ENCODE measurements around the gene AQP6.
A peak's percentile ranks its signal among the peaks of the same experiment; 100 is the strongest.
"Not testable (repeated sequence)": the region's sequence is repeated elsewhere in the genome, so short reads cannot be mapped to it uniquely, and the experiment has no call there.

The AQP6 gene

GRCh38 chr12:49970658-49971057, 2.1 kb upstream of the AQP6 start:
- DNase-seq (ENCODE audit: low spot score) = no peak

GRCh38 chr12:49971141-49971540, 1.6 kb upstream of the AQP6 start:
- no peak for DNase-seq (ENCODE audit: low spot score)

- no peak for DNase-seq (ENCODE audit: low spot score)
Observed at GRCh38 chr12:49972129-49972528, 618 bp upstream of the AQP6 start.

GRCh38 chr12:49973361-49973830, 649 bp downstream of the AQP6 start:
- no peak for DNase-seq (ENCODE audit: low spot score)

- DNase-seq (ENCODE audit: low spot score) = peak; percentile 63
Observed at GRCh38 chr12:49974231-49974675, 1.5 kb downstream of the AQP6 start.

- DNase-seq (ENCODE audit: low spot score) = no peak
Observed at GRCh38 chr12:49974677-49975317, 2.0 kb downstream of the AQP6 start.

GRCh38 chr12:49975318-49975761, 2.6 kb downstream of the AQP6 start:
- DNase-seq (ENCODE audit: low spot score) = no peak

- DNase-seq (ENCODE audit: low spot score) = no peak
Observed at GRCh38 chr12:49976557-49976956, 3.8 kb downstream of the AQP6 start.

GRCh38 chr12:49978125-49978524, 5.4 kb downstream of the AQP6 start:
- DNase-seq (ENCODE audit: low spot score) = no peak

- no peak for DNase-seq (ENCODE audit: low spot score)
Observed at GRCh38 chr12:49979016-49979586, 6.4 kb downstream of the AQP6 start.

- DNase-seq (ENCODE audit: low spot score) = no peak
Observed at GRCh38 chr12:49979791-49980190, 7.0 kb downstream of the AQP6 start.

GRCh38 chr12:49980501-49981349, 8.0 kb downstream of the AQP6 start:
- no peak for DNase-seq (ENCODE audit: low spot score)

- DNase-seq (ENCODE audit: low spot score) = peak; percentile 40
Observed at GRCh38 chr12:49982246-49983087, 9.7 kb downstream of the AQP6 start.

- peak; percentile 74 for DNase-seq (ENCODE audit: low spot score)
Observed at GRCh38 chr12:49983892-49984291, 11.1 kb downstream of the AQP6 start.

- peak; percentile 7 for DNase-seq (ENCODE audit: low spot score)
Observed at GRCh38 chr12:49984476-49985359, 12.0 kb downstream of the AQP6 start.

- peak; percentile 60 for DNase-seq (ENCODE audit: low spot score)
Observed at GRCh38 chr12:49985981-49986380, 13.2 kb downstream of the AQP6 start.

GRCh38 chr12:49986476-49986875, 13.7 kb downstream of the AQP6 start:
- not testable (repeated sequence) for DNase-seq (ENCODE audit: low spot score)

- DNase-seq (ENCODE audit: low spot score) = no peak
Observed at GRCh38 chr12:49987625-49988303, 15.0 kb downstream of the AQP6 start.

- DNase-seq (ENCODE audit: low spot score) = not testable (repeated sequence)
Observed at GRCh38 chr12:49989400-49989799, 16.7 kb downstream of the AQP6 start.

GRCh38 chr12:49990273-49990672, 17.5 kb downstream of the AQP6 start:
- no peak for DNase-seq (ENCODE audit: low spot score)

Measured in kidney tubule cell (primary cell).